HG02970 (cell line): ENCODE data around the gene DCP1B.
"Not testable (repeated sequence)": the region's sequence is repeated elsewhere in the genome, so short reads cannot be mapped to it uniquely, and the experiment has no call there.

Experiments
- ATAC-seq: cut with Tn5 transposase; IDR thresholded peaks from one replicate; pipeline ENCODE4 v1.9.1; 2021; ENCODE audit warnings: mild to moderate bottlenecking, moderate library complexity, moderate number of reproducible peaks; ENCODE audit not compliant: unreplicated experiment, low FRiP score

The DCP1B gene

DNA sequence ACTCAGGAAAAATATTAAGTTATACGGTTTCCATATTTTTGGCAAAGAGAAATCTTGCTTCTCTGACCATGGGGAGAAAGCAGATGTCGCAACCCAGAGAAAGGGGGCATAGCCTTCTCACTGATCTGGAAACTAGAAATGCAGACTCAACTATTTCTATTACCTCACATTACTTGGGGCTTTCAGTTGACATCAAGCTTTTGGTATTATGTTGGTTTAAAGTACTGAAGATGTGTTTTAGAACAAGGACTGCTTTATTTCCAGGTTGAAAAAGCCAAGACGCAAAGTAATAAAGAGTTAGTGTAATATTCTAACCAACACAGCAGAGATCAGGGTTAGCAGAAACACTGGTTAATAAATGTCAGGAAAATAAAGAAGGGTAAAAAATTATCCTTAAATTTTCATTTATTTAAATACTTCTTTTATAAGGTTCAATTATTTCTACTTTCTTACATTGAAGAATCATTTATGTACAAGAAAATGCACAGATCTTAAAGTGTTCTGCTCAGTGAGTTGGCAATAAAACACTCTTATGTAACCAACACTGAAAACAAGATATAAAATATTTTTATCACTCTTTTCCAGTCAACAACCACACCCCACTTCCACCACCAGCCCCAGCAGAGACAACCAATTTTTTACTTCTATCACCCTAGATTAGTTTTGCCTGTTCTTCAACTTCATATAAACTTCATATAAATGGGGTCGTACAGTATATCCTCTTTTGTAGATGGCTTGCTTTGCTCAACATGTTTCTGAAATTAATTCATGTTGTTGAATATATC, 26.0 kb downstream of the DCP1B start:
- ATAC-seq: no peak

- ATAC-seq: no peak
Measured at GRCh38 chr12:1977588-1977987, 26.7 kb downstream of the DCP1B start.

DNA sequence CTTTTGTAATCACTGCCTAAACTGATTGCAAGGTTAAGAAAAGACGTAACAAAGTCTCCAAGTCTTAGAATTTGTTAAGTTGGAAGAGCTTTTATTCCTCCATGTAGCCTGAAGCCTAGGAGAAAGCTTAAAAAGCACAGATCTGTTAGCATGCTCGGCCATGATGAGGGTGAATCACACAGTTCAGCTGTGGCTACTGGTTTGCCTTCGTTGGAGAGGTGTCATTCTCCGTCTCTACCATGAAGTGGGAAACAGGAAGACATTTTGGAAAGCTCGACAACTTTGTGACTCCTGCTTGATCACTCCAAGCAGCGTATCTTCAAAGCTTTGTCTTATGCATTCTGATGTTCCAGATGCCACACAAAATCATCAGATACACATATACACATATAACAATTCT, 27.1 kb downstream of the DCP1B start:
- no peak for ATAC-seq

DNA sequence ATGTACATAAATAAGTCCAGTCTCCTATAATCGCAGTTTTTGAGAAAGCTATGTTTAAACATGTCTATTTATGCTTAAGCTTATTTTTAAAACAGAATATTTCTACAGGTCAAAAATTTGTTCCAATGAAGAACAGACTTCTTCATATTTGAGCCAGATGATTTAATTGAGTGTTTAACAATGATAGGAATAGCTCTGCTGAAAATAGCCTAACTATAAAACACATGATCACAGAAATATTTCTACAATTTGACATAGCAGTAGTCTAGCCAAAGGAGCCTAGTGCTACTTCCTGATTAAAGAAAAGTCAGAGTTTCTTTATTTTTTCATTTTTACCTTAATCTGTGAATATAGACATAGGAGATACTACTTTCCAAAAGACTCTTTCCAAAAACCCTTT, 29.4 kb downstream of the DCP1B start:
- ATAC-seq: no peak

DNA sequence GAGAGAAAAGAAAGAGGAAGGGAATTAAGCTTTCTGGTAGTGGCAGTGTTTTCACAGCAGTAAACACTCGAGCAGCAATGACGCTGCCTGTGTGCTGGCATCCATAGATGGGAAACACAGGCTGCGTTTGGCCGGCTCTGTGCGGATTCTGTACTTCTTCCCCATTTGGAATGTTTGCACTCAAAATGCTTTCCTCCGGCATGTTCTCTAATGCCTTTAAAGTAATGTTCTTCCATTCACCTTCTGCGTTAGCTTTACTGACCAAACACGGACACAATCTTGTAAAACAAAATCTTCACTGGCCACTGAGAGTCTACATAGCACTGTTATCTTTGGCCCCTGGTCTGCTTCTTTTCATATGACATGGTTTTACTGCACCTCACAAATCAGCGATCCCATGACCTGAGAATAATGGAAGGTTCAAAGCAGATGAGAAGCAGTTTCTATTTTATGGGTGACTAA, 31.4 kb downstream of the DCP1B start:
- ATAC-seq: no peak

- ATAC-seq: no peak
Measured at GRCh38 chr12:1972260-1972659, 32.0 kb downstream of the DCP1B start.

- no peak for ATAC-seq
Measured at GRCh38 chr12:1970331-1970900, 33.8 kb downstream of the DCP1B start.

DNA sequence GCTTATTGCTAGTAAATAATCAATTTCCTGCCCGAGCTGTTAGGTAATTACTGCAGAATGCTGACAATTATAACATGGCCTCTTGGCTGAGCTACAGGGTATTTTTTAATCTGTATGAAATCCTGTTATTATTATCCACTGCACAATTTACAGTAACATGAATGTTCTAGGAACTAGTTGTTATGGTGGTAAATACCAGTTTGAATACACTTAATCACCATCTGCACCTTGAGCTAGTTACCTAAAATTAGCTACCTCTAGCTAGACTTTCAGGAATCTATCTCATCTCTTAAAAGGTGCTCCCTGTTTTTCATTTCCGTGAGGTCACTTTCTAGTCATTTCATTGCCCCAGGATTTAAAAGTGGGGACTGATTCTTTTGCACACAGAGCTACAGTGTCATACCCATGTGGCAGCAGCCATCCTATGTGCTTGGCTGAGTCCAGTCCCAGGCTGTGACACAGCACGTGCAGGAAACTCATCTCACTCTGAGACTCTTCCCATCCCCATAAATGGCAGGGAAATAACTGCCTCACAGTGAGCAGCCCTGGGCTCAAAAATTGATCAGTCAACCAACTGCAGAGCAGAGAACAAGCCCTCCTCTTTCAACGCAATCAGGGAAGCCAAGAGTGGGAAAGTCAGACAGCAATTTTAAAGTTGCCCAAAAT, 37.6 kb downstream of the DCP1B start:
- no peak for ATAC-seq

GRCh38 chr12:1965916-1966315, 38.3 kb downstream of the DCP1B start:
- ATAC-seq: no peak

- no peak for ATAC-seq
Measured at GRCh38 chr12:1962051-1963020, 41.9 kb downstream of the DCP1B start.

DNA sequence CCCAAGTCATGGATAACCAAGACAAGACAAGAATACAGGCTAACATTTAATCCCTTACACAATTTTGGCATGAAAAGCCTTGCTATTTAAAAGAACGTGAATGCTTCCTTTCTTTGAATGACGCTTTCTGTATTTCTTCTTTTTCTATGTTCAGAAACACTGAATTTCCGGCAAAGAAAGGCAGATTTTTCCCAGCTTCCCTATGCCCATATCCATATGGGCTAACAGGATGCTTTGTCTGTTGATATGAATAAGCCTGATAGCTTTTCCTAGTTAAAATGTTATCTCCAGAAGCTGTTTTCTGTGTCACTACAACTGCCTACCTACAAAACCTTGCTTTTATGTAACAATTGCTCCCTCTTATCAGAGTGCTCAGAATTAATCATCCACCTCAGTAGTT, 47.5 kb downstream of the DCP1B start:
- ATAC-seq: no peak

GRCh38 chr12:1949771-1950470, 54.3 kb downstream of the DCP1B start:
- ATAC-seq: no peak

GRCh38 chr12:1948883-1949282, 55.4 kb downstream of the DCP1B start:
- ATAC-seq: no peak

DNA sequence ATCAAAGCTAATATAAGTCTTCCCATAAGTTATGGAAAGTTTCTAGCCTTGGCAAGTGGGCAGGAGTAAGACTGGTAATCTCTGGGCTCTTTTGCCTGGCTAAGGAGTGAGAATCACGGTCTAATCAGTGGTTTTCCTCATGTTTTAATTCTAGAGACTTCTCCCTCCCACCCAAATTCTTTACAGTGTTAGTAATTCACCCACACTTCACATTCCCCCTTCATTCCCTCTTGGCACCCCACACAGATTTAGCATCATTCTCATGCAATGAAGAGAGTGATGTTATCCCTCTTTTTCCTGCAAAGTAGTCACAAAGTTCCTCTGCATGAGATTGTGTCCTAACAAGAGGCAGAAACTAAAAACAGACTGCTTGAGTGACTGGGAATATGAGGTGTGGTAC, 57.2 kb downstream of the DCP1B start:
- no peak for ATAC-seq

- no peak for ATAC-seq
Measured at GRCh38 chr12:1946296-1946695, 58.0 kb downstream of the DCP1B start.

- not testable (repeated sequence) for ATAC-seq
Measured at GRCh38 chr12:1945502-1945901, 58.8 kb downstream of the DCP1B start.

GRCh38 chr12:1939801-1940607, 64.3 kb downstream of the DCP1B start:
- peak; percentile 58 for ATAC-seq

- no peak for ATAC-seq
Measured at GRCh38 chr12:1939331-1939730, 64.9 kb downstream of the DCP1B start.
